Measurements from ENCODE around the gene CDK2AP2. TPM values are rescaled to one million over a fixed set of nuclear protein-coding genes. Genes with fewer than 3 reads are reported as not detected.

Gene CDK2AP2
- total and polyA plus RNA-seq, 5 donors = 31.5 to 65.2 (median 51.4) TPM

- Histone ChIP-seq H3K27me3 (ENCODE audit: control insufficient read depth, insufficient read depth) (no peaks in the 10 kb centered on the region), H3K4me1 (ENCODE audit: control insufficient read depth, insufficient read depth, low read length) (no peaks in the 10 kb centered on the region), H3K9me3 (ENCODE audit: control insufficient read depth, low read length) (no peaks in the 10 kb centered on the region), H3K27ac (ENCODE audit: low read length) (no peak overlapping the region), H3K4me3 (ENCODE audit: low read length) (no peak overlapping the region)
- no peak for ATAC-seq
- intact Hi-C loops (cut with DNase I) = no loop called here
- no peak for DNase-seq
- 94% methylated on average over 16 of the region's 16 CpGs for WGBS
These were observed 12.5 kb downstream of the CDK2AP2 start for GRCh38 chr11:67495234-67496005.

GRCh38 chr11:67494371-67495233 is 13.4 kb downstream of the CDK2AP2 start:
- Histone ChIP-seq H3K27ac (ENCODE audit: low read length) (no peak overlapping the region), H3K9me3 (ENCODE audit: control insufficient read depth, low read length) (no peaks in the 10 kb centered on the region), H3K27me3 (ENCODE audit: control insufficient read depth, insufficient read depth) (no peaks in the 10 kb centered on the region), H3K4me3 (ENCODE audit: low read length) (no peak overlapping the region), H3K4me1 (ENCODE audit: control insufficient read depth, insufficient read depth, low read length) (no peaks in the 10 kb centered on the region)
- WGBS = 93% methylated on average over 59 of the region's 59 CpGs
- ATAC-seq = no peak
- peak in 1 of 3 donors; percentile 68 for DNase-seq
- intact Hi-C loops (cut with DNase I) = no loop called here

- no peaks in the 10 kb centered on the region for H3K27me3 ChIP-seq (ENCODE audit: control insufficient read depth, insufficient read depth)
- ATAC-seq (no peak), DNase-seq (peak in 1 of 3 donors; percentile 67)
- no peak overlapping the region for H3K4me3 ChIP-seq (ENCODE audit: low read length)
- H3K27ac ChIP-seq (ENCODE audit: low read length) = no peak overlapping the region
- intact Hi-C loops (cut with DNase I) = no loop called here
- H3K4me1 ChIP-seq (ENCODE audit: control insufficient read depth, insufficient read depth, low read length) = no peaks in the 10 kb centered on the region
- H3K9me3 ChIP-seq (ENCODE audit: control insufficient read depth, low read length) = no peaks in the 10 kb centered on the region
- WGBS = 96% methylated on average over 65 of the region's 65 CpGs
These were observed 14.2 kb downstream of the CDK2AP2 start for GRCh38 chr11:67493548-67494370.

GRCh38 chr11:67492801-67493547 is 15.0 kb downstream of the CDK2AP2 start:
- ATAC-seq = no peak
- 82% methylated on average over 46 of the region's 46 CpGs for WGBS

GRCh38 chr11:67492069-67492727 is 15.8 kb downstream of the CDK2AP2 start:
- no peaks in the 10 kb centered on the region for H3K27me3 ChIP-seq (ENCODE audit: control insufficient read depth, insufficient read depth)
- 85% methylated on average over 19 of the region's 19 CpGs for WGBS
- DNase-seq = peak in 1 of 3 donors; percentile 50
- ATAC-seq = no peak
- no peak overlapping the region for H3K27ac ChIP-seq (ENCODE audit: low read length)
- intact Hi-C loops (cut with DNase I) = no loop called here
- no peaks in the 10 kb centered on the region for H3K4me1 ChIP-seq (ENCODE audit: control insufficient read depth, insufficient read depth, low read length)
- H3K9me3 ChIP-seq (ENCODE audit: control insufficient read depth, low read length) = no peaks in the 10 kb centered on the region
- H3K4me3 ChIP-seq (ENCODE audit: low read length) = no peak overlapping the region

More at GRCh38 chr11:67492801-67493547, 15.0 kb downstream of the CDK2AP2 start:
- Histone ChIP-seq H3K9me3 (ENCODE audit: control insufficient read depth, low read length) (no peaks in the 10 kb centered on the region), H3K27ac (ENCODE audit: low read length) (no peak overlapping the region), H3K4me1 (ENCODE audit: control insufficient read depth, insufficient read depth, low read length) (no peaks in the 10 kb centered on the region), H3K4me3 (ENCODE audit: low read length) (no peak overlapping the region), H3K27me3 (ENCODE audit: control insufficient read depth, insufficient read depth) (no peaks in the 10 kb centered on the region)
- peak in 1 of 3 donors; percentile 63 for DNase-seq
- intact Hi-C loops (cut with DNase I) = no loop called here

- Histone ChIP-seq H3K27me3 (ENCODE audit: control insufficient read depth, insufficient read depth) (no peaks in the 10 kb centered on the region), H3K9me3 (ENCODE audit: control insufficient read depth, low read length) (no peaks in the 10 kb centered on the region), H3K4me1 (ENCODE audit: control insufficient read depth, insufficient read depth, low read length) (no peaks in the 10 kb centered on the region), H3K27ac (ENCODE audit: low read length) (no peak overlapping the region), H3K4me3 (ENCODE audit: low read length) (no peak overlapping the region)
- intact Hi-C loops (cut with DNase I) = no loop called here
- no peak for ATAC-seq
- peak in 1 of 3 donors; percentile 51 for DNase-seq
- WGBS = 79% methylated on average over 24 of the region's 24 CpGs
These were observed 16.5 kb downstream of the CDK2AP2 start for GRCh38 chr11:67491276-67492068.

- Histone ChIP-seq H3K4me1 (ENCODE audit: control insufficient read depth, insufficient read depth, low read length) (no peaks in the 10 kb centered on the region), H3K9me3 (ENCODE audit: control insufficient read depth, low read length) (no peaks in the 10 kb centered on the region), H3K4me3 (ENCODE audit: low read length) (no peak overlapping the region), H3K27me3 (ENCODE audit: control insufficient read depth, insufficient read depth) (no peaks in the 10 kb centered on the region), H3K27ac (ENCODE audit: low read length) (no peak overlapping the region)
- DNase-seq (peak in 1 of 3 donors; percentile 48), ATAC-seq (no peak)
- intact Hi-C loops (cut with DNase I) = no loop called here
- WGBS = 70% methylated on average over 15 of the region's 15 CpGs
These were observed 17.3 kb downstream of the CDK2AP2 start for GRCh38 chr11:67490727-67491065.

- no peak overlapping the region for H3K27ac ChIP-seq (ENCODE audit: low read length)
- H3K9me3 ChIP-seq (ENCODE audit: control insufficient read depth, low read length) = no peaks in the 10 kb centered on the region
- 87% methylated on average over 23 of the region's 23 CpGs for WGBS
- DNase-seq = peak in 1 of 3 donors; percentile 53
- no peaks in the 10 kb centered on the region for H3K27me3 ChIP-seq (ENCODE audit: control insufficient read depth, insufficient read depth)
- H3K4me3 ChIP-seq (ENCODE audit: low read length) = no peak overlapping the region
- ATAC-seq = no peak
- intact Hi-C loops (cut with DNase I) = no loop called here
- H3K4me1 ChIP-seq (ENCODE audit: control insufficient read depth, insufficient read depth, low read length) = no peaks in the 10 kb centered on the region
These were observed 17.9 kb downstream of the CDK2AP2 start for GRCh38 chr11:67489885-67490726.
